Trophoblast cell (in vitro differentiated cells and primary cell): ENCODE data around the gene ALG14.

Source experiments
- DNase-seq, 2 donors: peaks; one replicate each; pipeline ENCODE4 v3.0.0-alpha.2; 2016
- H2AFZ ChIP-seq: 2 replicates; pipeline ENCODE4 v1.6.1; 2013; ENCODE audit warnings: low read length, moderate library complexity, mild to moderate bottlenecking; ENCODE audit not compliant: insufficient read depth, poor library complexity
- H2AK5ac ChIP-seq: 2 replicates; pipeline ENCODE4 v1.6.1; 2013; ENCODE audit warnings: mild to moderate bottlenecking, low read length
- H2BK120ac ChIP-seq: 2 replicates; pipeline ENCODE4 v1.6.1; 2013; ENCODE audit warnings: low read length, mild to moderate bottlenecking, moderate library complexity; ENCODE audit not compliant: insufficient read depth, poor library complexity
- H2BK12ac ChIP-seq: 2 replicates; pipeline ENCODE4 v1.6.1; 2013; ENCODE audit warnings: mild to moderate bottlenecking, low read length, moderate library complexity
- H2BK5ac ChIP-seq: 2 replicates; pipeline ENCODE4 v1.6.1; 2013; ENCODE audit warnings: low read length, low read depth, moderate library complexity, mild to moderate bottlenecking; ENCODE audit not compliant: poor library complexity
- H3K14ac ChIP-seq: 2 replicates; pipeline ENCODE4 v1.6.1; 2013; ENCODE audit warnings: mild to moderate bottlenecking, low read length
- H3K18ac ChIP-seq: 2 replicates; pipeline ENCODE4 v1.6.1; 2013; ENCODE audit warnings: mild to moderate bottlenecking, low read length
- H3K23ac ChIP-seq: 2 replicates; pipeline ENCODE4 v1.6.1; 2013; ENCODE audit warnings: low read length
- H3K27ac ChIP-seq: 2 replicates; pipeline ENCODE4 v1.5.1; 2013; ENCODE audit warnings: low read depth, mild to moderate bottlenecking, inconsistent platforms, low read length, moderate library complexity
- H3K27me3 ChIP-seq: 2 replicates; pipeline ENCODE4 v1.6.1; 2013; ENCODE audit warnings: inconsistent platforms, mild to moderate bottlenecking, low read length, moderate library complexity; ENCODE audit not compliant: insufficient read depth
- H3K36me3 ChIP-seq, 2 experiments: 1 replicate in 1 of 2; 2 replicates in 1 of 2; pipeline ENCODE4 v1.6.1; 2013; ENCODE audit warnings: low read length in 2 of 2, mild to moderate bottlenecking in 2 of 2, moderate library complexity in 1 of 2; ENCODE audit not compliant: insufficient read depth in 2 of 2, control insufficient read depth in 1 of 2
- H3K4ac ChIP-seq: 2 replicates; pipeline ENCODE4 v1.6.1; 2013; ENCODE audit warnings: low read depth, mild to moderate bottlenecking, low read length, moderate library complexity
- H3K4me1 ChIP-seq, 2 experiments: 1 replicate in 1 of 2; 2 replicates in 1 of 2; pipeline ENCODE4 v1.6.1; 2013; ENCODE audit warnings: low read length in 2 of 2, mild to moderate bottlenecking in 2 of 2, moderate library complexity in 1 of 2; ENCODE audit not compliant: insufficient read depth in 2 of 2, control insufficient read depth in 1 of 2
- H3K4me2 ChIP-seq: 2 replicates; pipeline ENCODE4 v1.6.1; 2013; ENCODE audit warnings: inconsistent platforms, mild to moderate bottlenecking, low read length, moderate library complexity
- H3K4me3 ChIP-seq: 2 replicates; pipeline ENCODE4 v1.5.1; 2013; ENCODE audit warnings: mild to moderate bottlenecking, low read depth, low read length, inconsistent platforms
- H3K79me1 ChIP-seq: one replicate; pipeline ENCODE4 v1.6.1; 2013; ENCODE audit warnings: low read length
- H3K79me2 ChIP-seq: 2 replicates; pipeline ENCODE4 v1.6.1; 2013; ENCODE audit warnings: low read length, mild to moderate bottlenecking; ENCODE audit not compliant: control insufficient read depth, insufficient read depth, poor library complexity
- H3K9ac ChIP-seq: 2 replicates; pipeline ENCODE4 v1.6.1; 2013; ENCODE audit warnings: mild to moderate bottlenecking, low read length
- H3K9me3 ChIP-seq: 2 replicates; pipeline ENCODE4 v1.6.1; 2013; ENCODE audit warnings: low read depth, mild to moderate bottlenecking, control low read depth, inconsistent platforms, low read length; ENCODE audit not compliant: insufficient read depth
- H4K12ac ChIP-seq: 2 replicates; pipeline ENCODE4 v1.6.1; 2013; ENCODE audit warnings: low read depth, mild to moderate bottlenecking, low read length, moderate library complexity
- H4K8ac ChIP-seq: 2 replicates; pipeline ENCODE4 v1.6.1; 2013; ENCODE audit warnings: low read depth, mild to moderate bottlenecking, low read length, moderate library complexity
- H4K91ac ChIP-seq: one replicate; pipeline ENCODE4 v1.6.1; 2013; ENCODE audit warnings: low read depth, mild to moderate bottlenecking, low read length, moderate library complexity
- WGBS: extraction: QIAGEN DNeasy Blood & Tissue Kit; methylation state at CpG from one replicate; pipeline ENCODE4 v1.1.7; 2013; ENCODE audit warnings: missing lambda C conversion rate; ENCODE audit not compliant: insufficient read length, insufficient coverage; ENCODE audit errors: extremely low coverage; 5-methylcytosine and 5-hydroxymethylcytosine counted together

ALG14 gene

DNA sequence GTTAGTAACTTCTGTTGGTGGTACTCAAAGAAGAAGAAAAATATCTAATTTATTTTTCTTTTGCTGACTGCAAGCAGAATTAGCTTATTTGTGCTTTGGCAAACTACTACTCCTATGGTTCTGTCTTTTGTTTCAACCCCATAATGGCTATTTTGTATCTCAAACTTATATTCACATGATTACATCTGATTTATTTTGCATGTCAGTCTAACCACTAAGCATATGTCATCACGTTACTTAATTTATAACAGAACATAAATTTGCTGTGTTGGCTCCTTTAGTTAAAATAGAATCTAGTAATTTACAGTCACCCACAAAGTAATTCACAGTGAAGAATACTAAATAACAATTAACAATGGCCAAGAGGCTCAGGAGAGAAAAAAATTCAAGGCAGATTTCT lies 106.7 kb downstream of the ALG14 start:
- H2BK120ac ChIP-seq = no peak overlapping the region
- H3K9ac ChIP-seq = no peak overlapping the region
- H4K8ac ChIP-seq = no peak overlapping the region
- no peaks in the 10 kb centered on the region for H3K9me3 ChIP-seq
- no peak overlapping the region for H3K4me2 ChIP-seq
- no peak overlapping the region for H3K14ac ChIP-seq
- H3K4ac ChIP-seq = no peak overlapping the region
- H2BK5ac ChIP-seq = no peak overlapping the region
- no peak overlapping the region for H4K12ac ChIP-seq
- no peak overlapping the region for H3K23ac ChIP-seq
- no peak overlapping the region for H3K4me3 ChIP-seq
- peaks cover 3% of the 10 kb centered on the region for H3K79me1 ChIP-seq
- H3K36me3 ChIP-seq = no peaks in the 10 kb centered on the region
- no CpG with 5 or more reads among the region's 1 CpG for WGBS
- H2BK12ac ChIP-seq = no peak overlapping the region
- no peak for DNase-seq
- H3K27me3 ChIP-seq = no peaks in the 10 kb centered on the region
- no peak overlapping the region for H2AK5ac ChIP-seq
- no peak overlapping the region for H3K18ac ChIP-seq
- H3K27ac ChIP-seq = no peak overlapping the region
- H3K4me1 ChIP-seq = no peaks in the 10 kb centered on the region
- H2AFZ ChIP-seq = no peak overlapping the region
- no peak overlapping the region for H4K91ac ChIP-seq
- no peaks in the 10 kb centered on the region for H3K79me2 ChIP-seq

DNA sequence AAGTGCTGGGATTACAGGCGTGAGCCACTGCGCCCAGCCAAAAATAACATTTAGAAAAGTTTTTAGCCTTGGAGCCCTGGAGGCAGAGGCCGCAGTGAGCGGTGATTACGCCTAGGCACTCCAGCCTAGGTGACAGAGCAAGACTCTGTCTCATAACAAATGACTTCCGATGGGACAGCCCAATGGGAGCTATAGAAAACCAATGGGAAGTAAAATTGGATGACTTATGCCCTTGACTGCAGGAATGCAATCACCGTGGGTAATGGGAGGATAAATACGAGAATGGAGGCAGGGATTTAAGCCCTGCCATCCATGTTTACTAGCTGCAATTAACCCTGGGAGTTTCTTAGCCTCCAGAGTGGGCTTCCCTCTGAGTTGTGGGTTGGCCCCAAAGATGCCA lies 108.9 kb downstream of the ALG14 start:
- H3K18ac ChIP-seq = no peak overlapping the region
- no peak overlapping the region for H4K91ac ChIP-seq
- H3K14ac ChIP-seq = no peak overlapping the region
- no peak overlapping the region for H3K9ac ChIP-seq
- no peaks in the 10 kb centered on the region for H3K36me3 ChIP-seq
- H3K79me1 ChIP-seq = peaks cover 3% of the 10 kb centered on the region
- no peaks in the 10 kb centered on the region for H3K9me3 ChIP-seq
- H3K4me1 ChIP-seq = peaks cover 0 to 4% of the 10 kb centered on the region in 2 experiments
- DNase-seq = no peak
- H4K8ac ChIP-seq = no peak overlapping the region
- H3K27ac ChIP-seq = no peak overlapping the region
- no CpG with 5 or more reads among the region's 8 CpGs for WGBS
- H3K23ac ChIP-seq = no peak overlapping the region
- H2AFZ ChIP-seq = no peak overlapping the region
- H3K4ac ChIP-seq = no peak overlapping the region
- no peak overlapping the region for H2BK12ac ChIP-seq
- H3K4me3 ChIP-seq = no peak overlapping the region
- H2BK120ac ChIP-seq = no peak overlapping the region
- H3K79me2 ChIP-seq = no peaks in the 10 kb centered on the region
- no peaks in the 10 kb centered on the region for H3K27me3 ChIP-seq
- H3K4me2 ChIP-seq = no peak overlapping the region
- no peak overlapping the region for H4K12ac ChIP-seq
- H2AK5ac ChIP-seq = no peak overlapping the region
- no peak overlapping the region for H2BK5ac ChIP-seq

DNA sequence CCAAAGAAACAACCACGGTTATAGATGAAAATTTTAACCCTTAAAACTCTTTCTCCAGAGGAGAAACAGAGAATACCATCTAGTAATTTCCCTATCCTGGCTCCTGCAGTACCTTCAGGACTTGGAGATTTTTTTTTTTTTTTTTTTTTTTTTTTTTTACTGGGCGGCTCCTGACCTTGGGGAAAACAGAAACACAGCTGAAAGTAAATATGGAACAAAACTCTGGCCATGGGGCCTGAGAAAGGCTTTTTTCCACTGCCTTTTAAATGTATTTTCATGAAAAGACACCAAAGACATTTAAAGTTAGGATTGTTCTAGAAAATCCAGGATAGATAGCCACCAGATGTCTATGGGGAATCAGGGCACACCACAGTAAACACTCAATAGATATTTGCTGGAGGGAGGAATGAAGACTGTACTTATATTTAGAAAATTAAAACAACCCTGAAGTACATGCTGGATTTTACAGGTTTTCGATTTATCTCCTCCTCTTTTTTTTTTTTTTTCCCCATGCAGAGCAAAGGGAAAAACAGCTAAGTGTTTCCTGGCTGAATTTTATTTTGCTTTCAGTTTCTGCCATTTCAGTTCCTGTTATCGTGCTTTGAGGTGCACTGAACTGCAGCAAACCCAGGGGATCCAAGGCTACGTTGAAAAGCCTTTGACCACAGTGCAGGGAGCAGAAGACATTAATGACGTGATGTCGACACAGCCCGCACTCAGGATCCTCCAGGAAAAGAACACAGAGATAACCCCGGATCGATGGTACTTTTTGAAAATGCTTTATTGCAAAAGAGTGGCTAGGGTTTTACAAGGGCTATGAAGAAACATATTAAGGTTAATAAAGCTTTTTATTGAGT lies 110.1 kb downstream of the ALG14 start:
- H3K18ac ChIP-seq = no peak overlapping the region
- H2BK120ac ChIP-seq = no peak overlapping the region
- no peak overlapping the region for H2AFZ ChIP-seq
- H3K36me3 ChIP-seq = no peaks in the 10 kb centered on the region
- H2AK5ac ChIP-seq = no peak overlapping the region
- H3K14ac ChIP-seq = no peak overlapping the region
- no peak overlapping the region for H4K91ac ChIP-seq
- no peaks in the 10 kb centered on the region for H3K9me3 ChIP-seq
- H2BK5ac ChIP-seq = no peak overlapping the region
- H3K79me1 ChIP-seq = no peaks in the 10 kb centered on the region
- H3K4me3 ChIP-seq = no peak overlapping the region
- H3K4me1 ChIP-seq = peaks cover 0 to 4% of the 10 kb centered on the region in 2 experiments
- H3K4ac ChIP-seq = no peak overlapping the region
- H3K4me2 ChIP-seq = no peak overlapping the region
- H3K79me2 ChIP-seq = no peaks in the 10 kb centered on the region
- WGBS = no CpG with 5 or more reads among the region's 10 CpGs
- no peak overlapping the region for H4K12ac ChIP-seq
- peak in 1 of 2 donors; percentile 10 for DNase-seq
- no peaks in the 10 kb centered on the region for H3K27me3 ChIP-seq
- no peak overlapping the region for H4K8ac ChIP-seq
- no peak overlapping the region for H3K9ac ChIP-seq
- H2BK12ac ChIP-seq = no peak overlapping the region
- H3K23ac ChIP-seq = no peak overlapping the region
- no peak overlapping the region for H3K27ac ChIP-seq

DNA sequence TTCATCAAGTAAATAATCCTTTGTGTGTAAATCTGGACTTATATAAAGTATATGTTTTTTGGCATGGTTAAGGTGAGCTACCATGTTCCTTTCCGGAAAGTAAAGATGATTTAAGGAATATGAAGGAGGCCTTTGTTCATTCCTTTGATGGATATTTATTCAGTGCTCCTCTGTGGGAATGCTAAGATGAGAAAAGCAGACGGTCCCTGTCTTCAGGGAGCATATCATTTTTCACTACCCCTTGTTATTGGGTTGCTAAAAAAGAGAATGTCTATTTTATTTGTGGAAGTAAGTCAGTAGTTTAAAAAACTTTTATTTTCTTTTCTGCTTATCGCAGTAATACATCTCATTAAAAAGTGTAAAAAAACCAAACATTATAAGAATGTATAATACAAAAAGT lies 110.8 kb downstream of the ALG14 start:
- Histone ChIP-seq H3K14ac (no peak overlapping the region), H2AK5ac (no peak overlapping the region), H3K36me3 (no peaks in the 10 kb centered on the region), H3K9ac (no peak overlapping the region), H3K27me3 (no peaks in the 10 kb centered on the region), H3K4me3 (no peak overlapping the region), H4K91ac (no peak overlapping the region), H3K18ac (no peak overlapping the region), H3K27ac (no peak overlapping the region), H3K79me1 (no peaks in the 10 kb centered on the region), H4K12ac (no peak overlapping the region), H2BK120ac (no peak overlapping the region), H2BK5ac (no peak overlapping the region), H2AFZ (no peak overlapping the region), H3K79me2 (no peaks in the 10 kb centered on the region), H4K8ac (no peak overlapping the region), H3K4ac (no peak overlapping the region), H3K4me1 (peaks cover 0 to 4% of the 10 kb centered on the region in 2 experiments), H2BK12ac (no peak overlapping the region), H3K4me2 (no peak overlapping the region), H3K23ac (no peak overlapping the region), H3K9me3 (no peaks in the 10 kb centered on the region)
- WGBS = no CpG with 5 or more reads among the region's 3 CpGs
- no peak for DNase-seq
